NCI-H128 (cell line): ENCODE measurements around the gene CARHSP1.
"Not testable (repeated sequence)": the region's sequence is repeated elsewhere in the genome, so short reads cannot be mapped to it uniquely, and the experiment has no call there.

Experiments used
- DNase-seq: peaks from one replicate; lab custom pipeline; 2025; ENCODE audit not compliant: unreplicated experiment; lab: John Stamatoyannopoulos, UW

The CARHSP1 gene

GRCh38 chr16:8868416-8869211 lies at the start of gene CARHSP1:
CARHSP1 (minus strand) TSS chr16:8869006; CDS start chr16:8859328, 9,678 bp downstream.
- peak; percentile 59 for DNase-seq

GRCh38 chr16:8917336-8917735 lies 48.5 kb upstream of the CARHSP1 start:
- not testable (repeated sequence) for DNase-seq

- DNase-seq = no peak
Measured at GRCh38 chr16:8916541-8917225, 47.9 kb upstream of the CARHSP1 start.

DNA sequence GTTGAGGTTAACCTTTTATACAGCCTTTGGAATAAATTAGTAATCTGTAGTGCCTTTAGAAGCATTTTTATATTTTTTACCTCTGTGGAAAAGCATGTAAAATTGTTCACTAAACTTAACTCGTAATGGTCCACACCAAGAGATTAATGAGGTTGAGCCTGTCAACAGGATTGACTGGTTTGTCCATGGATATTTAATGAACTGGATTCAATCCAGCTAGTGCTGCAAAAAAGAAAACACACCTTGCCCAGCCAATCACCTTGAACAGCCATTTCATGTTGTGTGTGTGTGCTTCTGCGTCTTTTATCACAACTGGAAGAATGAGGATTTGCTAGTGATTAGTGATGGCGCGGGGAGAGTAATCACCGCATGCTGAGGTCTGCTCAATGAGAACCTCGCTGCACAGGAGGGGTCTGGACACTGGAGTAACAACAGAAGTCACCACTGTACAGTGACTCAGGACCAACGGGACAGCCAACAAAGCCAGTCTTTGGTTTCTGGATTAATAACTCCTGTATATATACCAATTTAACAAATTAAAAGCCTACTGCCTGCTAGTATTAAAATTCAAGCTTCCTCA lies 47.0 kb upstream of the CARHSP1 start:
- no peak for DNase-seq

- DNase-seq = no peak
Measured at GRCh38 chr16:8914098-8914497, 45.3 kb upstream of the CARHSP1 start.

DNA sequence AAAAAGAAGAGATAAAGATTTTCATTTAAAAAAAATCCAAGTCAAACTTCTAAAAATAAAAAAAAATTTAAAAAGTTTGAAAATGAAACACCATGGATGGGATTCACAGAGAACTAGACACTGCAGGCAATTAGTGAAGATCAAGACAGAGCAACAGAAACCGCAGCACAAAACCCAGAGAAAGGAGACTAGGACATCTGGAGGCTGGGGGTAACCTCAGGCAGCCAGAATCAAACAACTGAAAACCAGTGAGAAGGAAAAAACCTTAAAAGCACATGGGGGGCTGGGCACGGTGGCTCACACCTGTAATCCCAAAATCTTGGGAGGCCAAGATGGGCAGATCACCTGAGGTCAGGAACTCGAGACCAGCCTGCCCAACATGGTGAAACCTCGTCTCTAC lies 44.0 kb upstream of the CARHSP1 start:
- DNase-seq = no peak

DNA sequence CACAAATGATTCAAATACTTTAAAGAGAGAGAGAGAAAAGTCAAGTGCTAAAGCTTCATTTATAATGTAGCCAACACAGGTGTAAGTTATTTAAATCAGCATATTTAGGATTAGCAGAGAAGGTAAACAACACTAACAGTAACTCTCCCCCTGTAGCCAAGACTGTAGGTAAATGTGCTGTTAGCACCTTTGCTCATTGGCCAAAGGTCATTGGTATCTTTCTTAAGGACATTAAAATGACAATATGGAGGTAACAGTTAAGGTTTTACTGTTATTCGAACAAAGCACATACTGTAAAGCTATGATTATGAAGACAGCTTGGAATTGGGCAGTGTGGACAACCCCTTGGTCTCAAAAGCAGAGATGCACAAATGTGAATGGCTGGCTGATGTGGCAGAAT lies 42.0 kb upstream of the CARHSP1 start:
- DNase-seq = no peak

GRCh38 chr16:8908810-8909468 lies 40.1 kb upstream of the CARHSP1 start:
- no peak for DNase-seq

DNA sequence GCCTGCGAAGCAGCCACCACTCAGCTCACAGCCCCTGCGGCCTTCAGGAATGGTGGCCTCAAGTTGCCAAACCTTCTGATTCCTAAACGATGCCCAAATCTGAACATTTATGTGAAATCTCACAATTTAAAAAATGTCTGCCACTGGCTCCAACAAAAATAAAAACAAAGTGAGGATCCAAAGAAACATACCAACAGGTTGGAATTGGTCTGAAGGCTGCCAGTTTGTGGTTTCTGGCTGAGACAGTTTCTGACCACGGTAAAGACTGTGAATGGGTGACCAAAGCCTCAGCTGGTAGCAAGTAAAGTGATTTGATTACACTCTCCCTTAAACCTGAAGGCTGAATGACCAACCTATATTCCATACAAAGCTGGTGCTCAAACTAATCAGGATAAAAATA lies 38.3 kb upstream of the CARHSP1 start:
- DNase-seq = no peak

DNA sequence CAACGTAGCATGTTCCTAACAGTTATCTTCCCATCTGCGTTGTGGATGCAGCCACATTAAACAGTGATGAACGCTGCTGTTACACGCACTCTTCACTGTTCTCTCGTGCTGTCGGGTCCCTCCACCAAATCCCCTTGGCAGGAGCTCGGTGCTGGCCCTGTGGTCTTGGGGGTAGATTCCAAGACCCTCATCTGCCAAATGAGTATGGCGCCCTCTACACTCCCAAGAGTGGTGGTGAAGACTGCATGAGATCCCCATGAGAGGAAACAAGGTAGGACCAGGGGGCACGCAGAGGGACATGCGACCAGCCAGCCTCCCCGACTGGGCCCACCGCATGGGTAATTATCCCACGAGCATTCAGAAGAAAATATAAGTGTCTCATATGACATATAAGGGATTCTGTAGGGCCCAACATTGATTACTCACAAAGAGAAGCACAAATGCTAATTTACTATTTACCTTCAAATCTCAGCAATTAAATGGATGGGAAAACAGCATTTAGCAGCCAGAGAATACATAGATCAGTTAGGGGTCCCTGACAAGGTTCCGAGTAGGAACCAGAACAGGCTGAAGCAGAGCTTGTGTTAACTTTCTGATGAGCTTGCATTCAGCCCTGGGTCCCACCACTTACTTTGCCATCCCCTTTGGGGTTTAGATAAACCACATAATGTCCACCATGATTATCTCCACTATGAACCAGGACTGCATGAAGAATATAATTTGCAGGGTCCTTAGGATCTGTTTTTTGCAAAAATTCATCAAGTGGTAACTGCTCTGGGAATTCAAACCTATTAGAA lies 37.2 kb upstream of the CARHSP1 start:
- DNase-seq = no peak

DNA sequence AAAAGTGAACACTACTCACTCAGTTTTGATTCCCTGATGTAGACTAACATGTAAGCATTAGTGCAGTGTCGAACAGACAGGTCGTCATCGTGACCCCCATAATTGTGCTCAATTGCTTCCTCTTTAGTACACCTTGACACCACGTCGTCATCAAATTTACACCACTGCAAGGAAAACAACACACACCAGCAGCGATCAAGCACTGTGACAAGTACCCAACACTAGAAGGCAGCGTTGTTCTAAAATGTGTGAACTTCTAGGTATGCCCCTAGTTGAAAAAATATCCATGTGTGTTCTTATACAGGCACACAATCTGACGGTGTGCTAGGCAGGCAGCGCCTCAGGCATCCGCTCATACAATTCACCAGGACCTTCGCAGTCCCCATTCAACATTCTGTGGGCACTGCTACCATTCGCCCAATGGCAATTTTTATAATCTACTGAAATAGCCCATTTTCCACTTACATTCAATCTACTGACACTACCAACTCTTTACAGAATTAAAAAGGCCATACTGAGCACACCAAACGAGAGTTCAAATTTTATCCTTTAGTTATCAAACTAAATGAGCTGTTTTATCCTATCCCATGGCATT lies 36.5 kb upstream of the CARHSP1 start:
- no peak for DNase-seq

DNA sequence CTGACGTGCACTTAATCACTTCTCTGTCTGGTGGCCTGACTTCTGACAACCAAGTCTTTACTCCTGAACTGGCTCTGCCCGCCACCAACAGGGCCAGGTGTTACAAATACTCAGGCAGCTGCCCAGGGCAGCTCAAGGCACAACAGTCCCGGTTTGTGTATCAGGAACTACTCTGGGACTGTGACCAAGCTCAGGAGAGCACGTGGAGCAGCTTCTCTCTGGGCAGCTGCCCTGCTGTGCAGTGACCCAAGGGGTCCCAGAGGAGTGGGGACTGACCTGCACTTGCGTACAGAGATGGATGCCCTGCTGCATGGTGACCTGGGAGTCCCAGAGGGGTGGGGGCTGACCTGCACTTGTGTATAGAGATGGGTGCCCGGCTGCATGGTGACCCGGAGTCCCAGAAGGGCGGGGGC lies 35.2 kb upstream of the CARHSP1 start:
- no peak for DNase-seq

DNA sequence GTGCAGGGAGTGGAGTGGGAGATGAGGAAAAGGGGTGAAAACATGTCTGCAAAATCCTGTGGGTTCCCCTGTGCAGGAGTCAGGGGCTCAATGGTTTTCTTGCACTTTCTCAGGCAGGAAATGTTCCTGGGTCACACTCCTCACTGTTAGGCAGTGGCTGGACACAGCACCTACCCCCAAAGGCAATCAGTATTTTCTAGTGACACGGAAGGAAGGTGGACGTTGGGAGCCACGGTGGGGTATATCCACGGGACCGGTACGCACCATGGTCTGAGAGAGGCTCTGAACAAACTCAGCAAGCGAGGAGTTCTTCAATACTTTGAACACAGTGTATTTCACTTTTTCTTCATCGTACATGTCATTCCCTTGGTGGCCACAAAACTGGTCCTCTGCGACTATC lies 34.2 kb upstream of the CARHSP1 start:
- no peak for DNase-seq

- no peak for DNase-seq
Measured at GRCh38 chr16:8901320-8901861, 32.6 kb upstream of the CARHSP1 start.

DNA sequence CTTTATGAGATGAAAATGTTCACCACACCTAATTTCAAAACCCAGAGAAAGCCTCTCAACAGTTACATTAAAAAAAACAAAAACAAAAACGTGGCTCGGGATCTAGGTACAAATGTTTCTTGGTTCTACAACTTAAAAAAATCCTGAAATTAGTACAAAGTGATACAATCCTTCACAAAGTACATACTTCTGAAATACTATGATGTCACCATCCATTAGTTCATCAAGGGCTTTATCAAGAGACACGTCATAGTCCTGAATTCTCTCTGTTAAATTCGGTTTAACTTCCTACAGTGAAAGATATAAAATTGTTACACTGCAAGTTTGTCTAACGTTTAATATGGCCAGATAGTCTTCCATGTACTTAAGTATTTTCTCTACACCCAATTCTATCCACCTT lies 31.5 kb upstream of the CARHSP1 start:
- no peak for DNase-seq

DNA sequence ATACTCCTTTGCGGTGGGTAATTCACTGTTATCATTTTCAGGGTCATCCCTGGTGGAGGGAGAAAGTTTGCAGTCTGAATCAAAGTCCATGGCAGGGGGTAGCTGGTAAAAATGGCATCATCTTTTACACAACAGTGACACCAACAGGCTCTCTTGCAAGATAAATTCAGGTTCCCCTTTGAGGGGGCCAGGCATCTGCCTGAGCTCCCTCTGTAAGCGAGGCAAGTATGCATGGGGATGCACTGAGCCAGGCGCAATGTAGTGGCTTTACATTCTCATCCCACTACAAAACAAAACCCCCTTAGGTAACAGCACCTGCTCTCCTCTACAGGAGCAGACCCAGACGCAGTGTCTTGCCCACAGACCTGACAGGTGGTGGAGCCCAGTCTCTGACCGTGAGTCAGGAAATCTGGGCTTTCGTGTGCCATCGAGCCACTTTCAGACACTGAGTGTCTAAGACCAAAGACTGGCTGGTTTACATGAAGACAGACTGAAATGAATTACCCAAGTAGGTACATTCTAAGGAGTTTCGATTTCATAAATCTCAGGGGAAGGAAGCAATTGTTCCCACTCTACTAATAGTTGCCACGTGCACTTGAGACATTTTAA lies 31.0 kb upstream of the CARHSP1 start:
- no peak for DNase-seq

- no peak for DNase-seq
Measured at GRCh38 chr16:8898660-8899318, 30.0 kb upstream of the CARHSP1 start.

GRCh38 chr16:8894736-8895334 lies 26.0 kb upstream of the CARHSP1 start:
- DNase-seq = no peak
